Keratinocyte (primary cell): ENCODE data around the gene FMOD. TPM values are rescaled to one million over a fixed set of nuclear protein-coding genes. Genes with fewer than 3 reads are reported as not detected.
A peak's percentile ranks its signal among the peaks of the same experiment; 100 is the strongest.

ENCODE experiments used
- DNase-seq: peaks from one replicate; pipeline ENCODE4 v3.0.0-alpha.2; 2011; ENCODE audit warnings: low read depth, missing footprints, low spot score
- FAIRE-seq: peaks from 2 replicates; lab custom pipeline; 2011; peaks lifted over from hg19 to GRCh38; lab: Jason Lieb, UNC
- H2AFZ ChIP-seq: 2 replicates; pipeline ENCODE4 v1.6.0; 2012; ENCODE audit warnings: low read length, control low read depth, inconsistent platforms; ENCODE audit not compliant: control insufficient read depth
- H3K27ac ChIP-seq: 2 replicates; pipeline ENCODE4 v1.5.1; 2011; ENCODE audit warnings: low read length; ENCODE audit not compliant: control insufficient read depth, insufficient read depth
- H3K27me3 ChIP-seq: 3 replicates; pipeline ENCODE4 v1.6.0; 2011; ENCODE audit warnings: low read length; ENCODE audit not compliant: control insufficient read depth, insufficient read depth; ENCODE audit errors: extremely low read depth
- H3K36me3 ChIP-seq, 2 experiments: 2 replicates in 1 of 2; 3 replicates in 1 of 2; pipeline ENCODE4 v1.5.1; 2011; ENCODE audit warnings: low read length in 2 of 2, mild to moderate bottlenecking in 1 of 2; ENCODE audit not compliant: control insufficient read depth in 2 of 2, insufficient read depth in 2 of 2; ENCODE audit errors: extremely low read depth in 1 of 2
- H3K4me1 ChIP-seq: 3 replicates; pipeline ENCODE4 v1.5.1; 2011; ENCODE audit warnings: low read length; ENCODE audit not compliant: control insufficient read depth, insufficient read depth; ENCODE audit errors: extremely low read depth
- H3K4me2 ChIP-seq: 3 replicates; pipeline ENCODE4 v1.6.0; 2011; ENCODE audit warnings: low read depth, low read length; ENCODE audit not compliant: control insufficient read depth, insufficient read depth; ENCODE audit errors: extremely low read depth
- H3K4me3 ChIP-seq, 3 experiments: fragments of 200-600 bp in 1 of 3; sonication (generic) in 1 of 3; 2 replicates in 2 of 3; 3 replicates in 1 of 3; pipeline ENCODE4 v1.5.1; 2011 to 2016; ENCODE audit warnings: low read length in 3 of 3, mild to moderate bottlenecking in 3 of 3, control low read depth in 2 of 3, inconsistent platforms in 1 of 3, low read depth in 1 of 3, mixed read lengths in 1 of 3, mixed run types in 1 of 3, moderate library complexity in 1 of 3; ENCODE audit not compliant: control insufficient read depth in 2 of 3, insufficient read depth in 2 of 3; ENCODE audit errors: extremely low read depth in 1 of 3
- H3K79me2 ChIP-seq: 2 replicates; pipeline ENCODE4 v1.6.0; 2012; ENCODE audit warnings: low read length; ENCODE audit not compliant: control insufficient read depth, insufficient read depth
- H3K9ac ChIP-seq: 3 replicates; pipeline ENCODE4 v1.6.0; 2011; ENCODE audit warnings: low read length; ENCODE audit not compliant: control insufficient read depth, insufficient read depth; ENCODE audit errors: extremely low read depth
- H3K9me1 ChIP-seq: 3 replicates; pipeline ENCODE4 v1.6.0; 2011; ENCODE audit warnings: low read length; ENCODE audit not compliant: control insufficient read depth, insufficient read depth; ENCODE audit errors: extremely low read depth
- H3K9me3 ChIP-seq: 2 replicates; pipeline ENCODE4 v1.5.1; 2012; ENCODE audit warnings: low read depth, low read length; ENCODE audit not compliant: control insufficient read depth
- H4K20me1 ChIP-seq: 3 replicates; pipeline ENCODE4 v1.6.0; 2011; ENCODE audit warnings: low read length; ENCODE audit not compliant: control insufficient read depth, insufficient read depth; ENCODE audit errors: extremely low read depth
- CTCF ChIP-seq, 3 experiments: IDR thresholded peaks in 1 of 3; conservative IDR thresholded peaks in 1 of 3; optimal IDR thresholded peaks in 1 of 3; 2 replicates in 2 of 3; 3 replicates in 1 of 3; pipeline versions ENCODE3 to v1.5.1; 2011; ENCODE audit warnings: low read length in 3 of 3, mild to moderate bottlenecking in 3 of 3, moderate library complexity in 2 of 3, control low read depth in 1 of 3, inconsistent platforms in 1 of 3; ENCODE audit not compliant: insufficient read depth in 2 of 3; ENCODE audit errors: extremely low read depth in 1 of 3
- EZH2 ChIP-seq: IDR thresholded peaks from one replicate; pipeline ENCODE4 v1.6.1; 2012; ENCODE audit warnings: inconsistent platforms, mild to moderate bottlenecking, low read length, moderate library complexity
- dilution Hi-C: fragments of 300-500 bp; cut with MboI; formaldehyde crosslinking; loops from one replicate; pipeline ENCODE4 v1.7.0; 2020; ENCODE audit warnings: low sequenced_read_pairs; ENCODE audit not compliant: extremely low pct_ligation_motif_present
- polyA plus RNA-seq, 5 experiments: library from polyadenylated mRNA; depleted of rRNA in 3 of 5; stranded (reverse) in 3 of 5; stranded (forward) in 1 of 5; unstranded in 1 of 5; fragments of >200 nt; gene quantifications; 1 replicate in 1 of 5; 2 replicates in 3 of 5; 3 replicates in 1 of 5; pipeline versions ENCODE4 v1.2.1 to v1.2.3, GENCODE V29; 2011 to 2012; ENCODE audit warnings: missing spikeins in 2 of 5, low read depth in 1 of 5, low replicate concordance in 1 of 5

Gene FMOD
- polyA plus RNA-seq, 1 donor (not counting 4 experiments of a cell fraction or from before 2014, with no cell fraction given): 0.47 TPM

- Histone ChIP-seq H4K20me1 (no peaks in the 10 kb centered on the region), H3K27me3 (peaks cover 3% of the 10 kb centered on the region), H3K9ac (no peak overlapping the region), H3K4me1 (peaks cover 12% of the 10 kb centered on the region), H3K9me3 (no peaks in the 10 kb centered on the region), H3K9me1 (no peaks in the 10 kb centered on the region), H3K4me3 (no peak overlapping the region), H3K4me2 (no peak overlapping the region), H3K27ac (no peak overlapping the region), H3K79me2 (no peaks in the 10 kb centered on the region), H3K36me3 (no peaks in the 10 kb centered on the region), H2AFZ (peak overlapping the region; percentile 48)
- no peak for TF ChIP-seq EZH2
- no peak for TF ChIP-seq CTCF (optimal IDR thresholded peaks at IDR 0.05 in 1 of 3, IDR thresholded peaks at IDR 0.05 in 1 of 3, conservative IDR thresholded peaks at IDR 0.05 in 1 of 3; ENCODE audit: extremely low read depth in 1 of 3, insufficient read depth in 2 of 3, low read length in 3 of 3)
- DNase-seq (no peak), FAIRE-seq (peak; percentile 69)
- dilution Hi-C loops: no loop called here
Observed at GRCh38 chr1:203320591-203321272, 30.2 kb downstream of the FMOD start.

- Histone ChIP-seq H3K4me1 (peaks cover 12% of the 10 kb centered on the region), H3K4me3 (no peak overlapping the region), H3K79me2 (no peaks in the 10 kb centered on the region), H3K4me2 (no peak overlapping the region), H3K27ac (no peak overlapping the region), H3K36me3 (no peaks in the 10 kb centered on the region), H2AFZ (no peak overlapping the region), H3K27me3 (no peaks in the 10 kb centered on the region), H3K9me1 (no peaks in the 10 kb centered on the region), H4K20me1 (no peaks in the 10 kb centered on the region), H3K9me3 (no peaks in the 10 kb centered on the region), H3K9ac (no peak overlapping the region)
- TF ChIP-seq CTCF (optimal IDR thresholded peaks at IDR 0.05 in 1 of 3, IDR thresholded peaks at IDR 0.05 in 1 of 3, conservative IDR thresholded peaks at IDR 0.05 in 1 of 3; ENCODE audit: extremely low read depth in 1 of 3, insufficient read depth in 2 of 3, low read length in 3 of 3) (no peak), EZH2 (no peak)
- no peak for DNase-seq
- no peak for FAIRE-seq
- dilution Hi-C loops: no loop called here
Observed at GRCh38 chr1:203318229-203318517, 32.7 kb downstream of the FMOD start.
